Activated CD8-positive, alpha-beta memory T cell treated with anti-CD3 and anti-CD28 coated beads, Interleukin-2, amount 10 ng/mL, durations not matched to agents 7 days and 5 days (primary cell): ENCODE results near the gene H2AZ1. TPM values are rescaled to one million over a fixed set of nuclear protein-coding genes. Genes with fewer than 3 reads are reported as not detected.

Source experiments
- ATAC-seq: fragments of 150-1000 bp; cut with Tn5 transposase; one replicate; pipeline ENCODE4 v1.10.0; 2021; ENCODE audit warnings: moderate library complexity
- CTCF ChIA-PET: fragments of 350-600 bp; sonication (Branson Sonifier 250); formaldehyde crosslinking; loops from one replicate; lab custom pipeline; 2021; ENCODE audit warnings: antibody characterized with exemption; lab: Charles Lee
- DNase-seq: peaks from one replicate; pipeline ENCODE4 v3.0.0-alpha.2; 2020
- H3K27ac Mint-ChIP-seq: one replicate; pipeline ENCODE4 v1.8.0; 2021; ENCODE audit warnings: mild to moderate bottlenecking, mixed read lengths
- H3K27me3 Mint-ChIP-seq: one replicate; pipeline ENCODE4 v1.8.0; 2021; ENCODE audit warnings: mixed read lengths
- H3K36me3 Mint-ChIP-seq: one replicate; pipeline ENCODE4 v1.8.0; 2021; ENCODE audit warnings: mild to moderate bottlenecking, mixed read lengths
- H3K4me1 Mint-ChIP-seq: one replicate; pipeline ENCODE4 v1.8.0; 2021; ENCODE audit warnings: mixed read lengths
- H3K4me3 Mint-ChIP-seq: one replicate; pipeline ENCODE4 v1.8.0; 2021; ENCODE audit warnings: mild to moderate bottlenecking, moderate library complexity, mixed read lengths
- H3K9me3 Mint-ChIP-seq: one replicate; pipeline ENCODE4 v1.8.0; 2022; ENCODE audit warnings: low read depth, mixed read lengths
- total RNA-seq, 2 experiments: library from RNA; stranded (reverse); gene quantifications; one replicate each; pipeline ENCODE4 v1.2.3, GENCODE V29; 2021

H2AZ1 gene
- 100 to 1,000 TPM; 607 to 663 TPM for total RNA-seq

- peak; percentile 99 for DNase-seq
- H3K9me3 Mint-ChIP-seq = no peaks in the 10 kb centered on the region
- peaks cover 18% of the 10 kb centered on the region for H3K36me3 Mint-ChIP-seq
- CTCF ChIA-PET = interaction anchor here (1.0 to 2.8 kb wide), 7 partner anchors 12 to 145 kb away, joined by 3 to 10 read pairs (median 4); no protein-coding TSS in a partner anchor
- peak; percentile 69 for ATAC-seq
- H3K27me3 Mint-ChIP-seq = no peaks in the 10 kb centered on the region
- no peak within 1 kb of the TSS for H3K4me3 Mint-ChIP-seq
- peaks cover 25% of the 10 kb centered on the region for H3K4me1 Mint-ChIP-seq
- no peak within 1 kb of the TSS for H3K27ac Mint-ChIP-seq
Measured at GRCh38 chr4:99949999-99950912, at the start of gene H2AZ1. Gene H2AZ1 (minus strand): TSS chr4:99950275. CDS start chr4:99950170, 105 bp downstream.

- H3K4me1 Mint-ChIP-seq = peaks cover 3% of the 10 kb centered on the region
- no peak for ATAC-seq
- no peak for DNase-seq
- H3K36me3 Mint-ChIP-seq = no peaks in the 10 kb centered on the region
- no peak overlapping the region for H3K27ac Mint-ChIP-seq
- CTCF ChIA-PET = interaction anchor here (0.9 to 1.9 kb wide), 6 partner anchors 10 to 95 kb away, joined by 3 to 5 read pairs (median 3); no protein-coding TSS in a partner anchor
- no peak overlapping the region for H3K4me3 Mint-ChIP-seq
- H3K27me3 Mint-ChIP-seq = no peaks in the 10 kb centered on the region
- no peaks in the 10 kb centered on the region for H3K9me3 Mint-ChIP-seq
Measured at GRCh38 chr4:99998062-99998867, 48.2 kb upstream of the H2AZ1 start.

DNA sequence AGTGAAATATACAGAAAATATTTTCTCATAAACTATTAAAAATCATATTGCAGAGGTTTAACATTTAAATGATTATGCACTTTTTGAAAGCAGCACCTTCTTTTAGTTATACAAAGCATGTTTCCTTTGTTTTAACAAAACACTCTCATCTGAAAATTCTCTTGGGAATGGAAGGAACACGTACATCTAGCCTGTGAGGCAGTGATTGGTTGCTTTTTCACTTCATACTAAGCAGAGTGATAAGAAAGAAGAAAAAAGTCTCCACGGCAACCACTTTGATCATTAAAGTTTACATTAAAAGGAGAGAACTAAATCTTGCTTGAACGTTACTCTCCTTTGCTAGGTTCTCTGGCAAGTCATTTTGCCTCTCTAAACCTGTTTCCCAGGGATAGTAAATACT is 41.7 kb upstream of the H2AZ1 start:
- Mint-ChIP-seq H3K4me1 (no peaks in the 10 kb centered on the region), H3K9me3 (no peaks in the 10 kb centered on the region), H3K27me3 (peaks cover 10% of the 10 kb centered on the region), H3K27ac (no peak overlapping the region), H3K36me3 (no peaks in the 10 kb centered on the region), H3K4me3 (no peak overlapping the region)
- no peak for ATAC-seq
- no peak for DNase-seq
- CTCF ChIA-PET = no interaction called here

DNA sequence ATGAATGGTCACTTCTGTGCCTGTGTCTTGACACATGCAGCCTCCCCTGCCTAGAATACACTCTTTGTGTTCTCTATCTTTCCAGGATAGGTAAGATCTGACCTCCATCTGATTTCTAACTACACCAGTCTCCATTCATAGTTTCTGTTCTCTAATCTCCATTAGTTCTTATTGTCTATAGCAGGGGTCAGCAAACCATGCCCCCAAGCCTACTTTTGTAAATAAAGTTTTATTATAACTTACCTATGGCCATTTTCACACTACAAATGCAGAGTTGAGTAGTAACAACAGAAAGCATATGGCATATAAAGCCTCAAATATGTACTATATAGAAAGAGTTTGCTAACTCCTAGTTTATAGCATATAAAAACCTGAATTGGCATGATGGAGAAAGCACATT is 37.6 kb upstream of the H2AZ1 start:
- Mint-ChIP-seq H3K27me3 (peaks cover 15% of the 10 kb centered on the region), H3K27ac (no peak overlapping the region)
- no peak for ATAC-seq

DNA sequence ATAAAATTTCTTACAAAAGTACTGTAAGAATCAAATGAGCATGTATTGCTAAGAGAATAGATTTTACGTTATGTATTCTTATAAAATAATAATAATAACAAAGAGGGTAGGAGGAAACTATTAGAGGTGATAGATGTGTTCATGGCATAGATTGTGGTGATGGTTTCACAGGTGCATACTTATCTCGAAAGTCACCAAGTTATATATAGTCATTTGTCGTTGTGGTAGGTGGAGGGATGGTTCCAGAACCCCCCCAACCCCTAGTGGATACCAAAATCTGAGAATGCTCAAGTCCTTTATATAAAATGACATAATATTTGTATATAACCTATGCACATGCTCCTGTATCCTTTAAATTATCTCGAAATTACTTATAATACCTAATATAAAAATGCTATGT is 36.7 kb upstream of the H2AZ1 start:
- CTCF ChIA-PET = no interaction called here
- Mint-ChIP-seq H3K27ac (no peak overlapping the region), H3K4me1 (no peaks in the 10 kb centered on the region), H3K9me3 (no peaks in the 10 kb centered on the region), H3K4me3 (no peak overlapping the region), H3K27me3 (peaks cover 12% of the 10 kb centered on the region), H3K36me3 (no peaks in the 10 kb centered on the region)
- DNase-seq = no peak
- no peak for ATAC-seq

More for the DNA sequence above, 37.6 kb upstream of the H2AZ1 start:
- Mint-ChIP-seq H3K4me3 (no peak overlapping the region), H3K9me3 (no peaks in the 10 kb centered on the region), H3K4me1 (no peaks in the 10 kb centered on the region), H3K36me3 (no peaks in the 10 kb centered on the region)
- CTCF ChIA-PET = interaction anchor here (1.0 kb wide), 1 partner anchor 10 kb away, joined by 5 read pairs; no protein-coding TSS in a partner anchor
- DNase-seq = no peak

DNA sequence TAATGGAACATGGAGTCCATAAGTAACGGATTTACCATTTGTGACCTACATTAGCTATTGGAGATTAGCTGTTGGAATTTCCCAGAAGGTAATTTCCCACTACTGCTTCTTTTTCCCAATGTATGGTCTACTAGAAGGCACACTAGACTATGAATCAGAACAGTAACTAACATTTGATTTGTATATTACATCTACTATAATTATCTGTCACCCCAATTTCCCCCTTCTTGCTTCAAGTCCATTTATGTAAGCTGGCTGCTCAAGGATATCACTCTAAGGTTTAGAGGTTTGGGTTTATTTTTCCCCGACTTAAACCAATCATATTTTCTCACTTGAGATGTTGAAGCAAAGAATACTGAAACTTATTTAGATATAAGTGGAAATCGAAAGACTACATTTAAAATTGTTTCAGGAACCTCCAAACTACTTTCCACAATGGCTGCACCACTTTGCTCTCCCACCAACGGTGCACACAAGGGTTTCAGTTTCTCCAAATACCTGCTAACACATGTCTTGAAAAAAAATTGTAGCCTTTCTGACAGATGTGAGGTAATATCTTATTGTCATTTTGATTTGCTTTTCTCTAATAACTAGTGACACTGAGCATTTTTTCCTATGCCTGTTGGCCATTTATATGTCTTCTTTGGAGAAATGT is 33.3 kb upstream of the H2AZ1 start:
- CTCF ChIA-PET = no interaction called here
- DNase-seq = no peak
- Mint-ChIP-seq H3K9me3 (no peaks in the 10 kb centered on the region), H3K27me3 (peaks cover 7% of the 10 kb centered on the region), H3K4me3 (no peak overlapping the region), H3K4me1 (no peaks in the 10 kb centered on the region), H3K36me3 (no peaks in the 10 kb centered on the region), H3K27ac (no peak overlapping the region)
- no peak for ATAC-seq

GRCh38 chr4:99979872-99980271 is 29.8 kb upstream of the H2AZ1 start:
- Mint-ChIP-seq H3K27ac (no peak overlapping the region), H3K9me3 (no peaks in the 10 kb centered on the region), H3K4me1 (no peaks in the 10 kb centered on the region), H3K27me3 (peaks cover 7% of the 10 kb centered on the region), H3K4me3 (no peak overlapping the region), H3K36me3 (no peaks in the 10 kb centered on the region)
- CTCF ChIA-PET = no interaction called here
- DNase-seq (no peak), ATAC-seq (no peak)

DNA sequence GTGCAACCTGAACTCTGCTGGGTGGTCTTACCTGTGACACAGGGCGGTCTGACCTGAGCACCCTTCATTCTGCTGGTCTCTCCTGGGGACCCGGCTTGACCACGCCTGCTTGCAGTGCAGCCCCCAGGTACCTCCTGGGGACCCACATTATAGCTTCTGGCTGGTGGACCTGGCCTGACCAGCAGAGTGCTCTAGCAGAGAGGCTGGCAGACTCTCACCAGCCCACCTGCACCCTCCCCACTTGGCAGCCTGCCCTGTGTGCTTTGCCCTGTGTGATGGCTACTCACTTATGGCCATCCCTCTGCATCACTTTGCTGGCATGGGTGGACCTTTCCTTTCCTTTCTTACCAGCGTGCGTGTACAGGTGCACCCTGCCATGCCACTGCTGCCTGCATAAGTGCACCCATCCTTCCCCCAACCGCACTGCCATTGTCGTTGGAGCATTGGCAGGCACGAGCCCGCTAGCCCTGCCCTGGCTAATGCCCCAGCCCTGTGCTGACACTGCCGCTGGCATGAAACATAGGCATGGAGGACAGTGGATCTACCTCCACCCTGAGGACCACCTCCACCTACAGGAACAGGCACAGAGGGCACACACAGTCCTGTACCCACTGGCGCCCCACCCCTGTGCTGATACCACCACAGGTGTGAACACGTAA is 21.5 kb upstream of the H2AZ1 start:
- CTCF ChIA-PET = no interaction called here
- Mint-ChIP-seq H3K4me3 (no peak overlapping the region), H3K36me3 (no peaks in the 10 kb centered on the region), H3K9me3 (no peaks in the 10 kb centered on the region), H3K27me3 (peaks cover 8% of the 10 kb centered on the region), H3K4me1 (peaks cover 2% of the 10 kb centered on the region), H3K27ac (no peak overlapping the region)
- DNase-seq = no peak
- ATAC-seq = no peak

DNA sequence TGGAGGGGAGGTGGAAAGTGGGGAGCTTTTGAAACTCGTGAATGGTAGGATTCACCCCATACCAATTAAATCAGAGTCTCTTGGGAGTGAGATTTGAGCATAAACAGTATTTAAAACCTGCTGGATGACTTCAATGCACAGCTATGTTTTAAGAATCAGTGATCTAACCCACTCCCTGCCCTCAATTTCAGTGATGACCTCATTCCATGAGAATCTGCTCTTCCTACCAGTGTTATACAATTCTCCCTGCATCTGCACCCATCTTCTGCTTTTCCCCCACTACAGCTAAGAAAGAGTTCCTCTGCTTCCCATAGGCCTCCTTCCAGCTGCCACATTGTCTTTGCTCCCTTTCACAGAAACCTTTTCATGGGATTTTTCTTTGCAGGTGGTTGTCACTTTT is 18.3 kb upstream of the H2AZ1 start:
- ATAC-seq = no peak
- Mint-ChIP-seq H3K4me3 (no peak overlapping the region), H3K27ac (no peak overlapping the region), H3K4me1 (peaks cover 24% of the 10 kb centered on the region), H3K27me3 (no peaks in the 10 kb centered on the region), H3K36me3 (peaks cover 3% of the 10 kb centered on the region), H3K9me3 (no peaks in the 10 kb centered on the region)
- CTCF ChIA-PET = no interaction called here
- no peak for DNase-seq

DNA sequence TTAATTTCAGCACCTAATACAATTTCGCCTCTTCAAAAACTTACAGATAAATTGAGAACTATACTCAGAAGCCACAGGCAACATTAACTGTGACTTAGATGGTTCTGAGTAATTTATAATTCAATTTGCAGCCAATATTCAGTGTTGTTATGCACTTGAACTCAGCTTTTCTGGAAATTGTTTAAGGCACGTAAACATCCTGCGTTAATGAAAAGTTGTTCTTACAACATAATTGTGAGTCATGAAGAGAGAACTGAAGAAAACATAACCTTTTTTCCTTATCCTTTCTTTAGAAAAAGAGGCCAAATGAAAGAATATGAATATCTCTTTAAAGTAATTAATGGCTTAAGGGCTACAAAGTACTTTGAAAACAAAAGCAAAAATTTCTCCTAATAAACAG is 16.6 kb upstream of the H2AZ1 start:
- Mint-ChIP-seq H3K27me3 (no peaks in the 10 kb centered on the region), H3K4me1 (peaks cover 24% of the 10 kb centered on the region)
- CTCF ChIA-PET = no interaction called here

GRCh38 chr4:99965674-99966350 is 15.7 kb upstream of the H2AZ1 start:
- Mint-ChIP-seq H3K27me3 (no peaks in the 10 kb centered on the region), H3K9me3 (no peaks in the 10 kb centered on the region), H3K36me3 (peaks cover 3% of the 10 kb centered on the region), H3K4me1 (peaks cover 24% of the 10 kb centered on the region), H3K4me3 (no peak overlapping the region), H3K27ac (no peak overlapping the region)
- no peak for DNase-seq
- CTCF ChIA-PET = interaction anchor here (1.5 to 1.9 kb wide), 2 partner anchors 15 to 17 kb away, joined by 9 read pairs; partner anchors contain the start of gene H2AZ1
- peak; percentile 57 for ATAC-seq

More for the DNA sequence above, 16.6 kb upstream of the H2AZ1 start:
- Mint-ChIP-seq H3K9me3 (no peaks in the 10 kb centered on the region), H3K36me3 (peaks cover 3% of the 10 kb centered on the region), H3K27ac (no peak overlapping the region), H3K4me3 (no peak overlapping the region)
- DNase-seq = no peak
- no peak for ATAC-seq

- H3K36me3 Mint-ChIP-seq = peaks cover 3% of the 10 kb centered on the region
- H3K4me3 Mint-ChIP-seq = no peak overlapping the region
- ATAC-seq = no peak
- CTCF ChIA-PET = interaction anchor here (1.5 to 1.9 kb wide), 2 partner anchors 14 to 16 kb away, joined by 9 read pairs; partner anchors contain the start of gene H2AZ1
- DNase-seq = no peak
- H3K4me1 Mint-ChIP-seq = peaks cover 24% of the 10 kb centered on the region
- H3K27me3 Mint-ChIP-seq = no peaks in the 10 kb centered on the region
- H3K9me3 Mint-ChIP-seq = no peaks in the 10 kb centered on the region
- no peak overlapping the region for H3K27ac Mint-ChIP-seq
Measured at GRCh38 chr4:99965173-99965572, 15.1 kb upstream of the H2AZ1 start.
